Stimulated activated CD4-positive, alpha-beta T cell treated with anti-CD3 and anti-CD28 coated beads, TNF-alpha, amount 100 ng/mL, for 24 hours (primary cell): ENCODE results near the gene BIN1.
A peak's percentile ranks its signal among the peaks of the same experiment; 100 is the strongest.

Experiments
- DNase-seq, 3 experiments: peaks; one replicate each; pipeline ENCODE4 v3.0.0-alpha.2; 2020; ENCODE audit warnings: low read depth in 3 of 3

Gene BIN1

GRCh38 chr2:127075821-127076220, 31.1 kb downstream of the BIN1 start:
- DNase-seq = no peak

DNA sequence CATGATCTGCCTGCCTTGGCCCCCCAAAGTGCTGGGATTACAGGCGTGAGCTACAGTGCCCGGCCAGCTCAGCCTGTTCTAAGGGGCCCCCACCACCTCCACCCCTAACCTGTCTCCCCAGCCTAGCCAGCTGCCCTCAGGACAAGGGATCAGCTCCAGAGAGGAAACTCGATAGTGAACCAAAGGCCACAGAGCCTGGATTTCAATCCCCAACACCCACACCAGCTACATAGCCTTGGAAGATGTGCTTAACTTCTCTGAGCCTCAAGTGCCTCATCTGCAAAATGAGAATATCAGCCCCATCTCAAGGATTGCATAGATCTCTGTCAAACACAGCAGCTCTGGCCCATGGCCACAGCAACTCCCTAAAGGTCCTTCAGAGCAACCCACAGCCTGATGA, 32.0 kb downstream of the BIN1 start:
- DNase-seq = no peak

GRCh38 chr2:127074358-127074757, 32.6 kb downstream of the BIN1 start:
- no peak for DNase-seq

DNA sequence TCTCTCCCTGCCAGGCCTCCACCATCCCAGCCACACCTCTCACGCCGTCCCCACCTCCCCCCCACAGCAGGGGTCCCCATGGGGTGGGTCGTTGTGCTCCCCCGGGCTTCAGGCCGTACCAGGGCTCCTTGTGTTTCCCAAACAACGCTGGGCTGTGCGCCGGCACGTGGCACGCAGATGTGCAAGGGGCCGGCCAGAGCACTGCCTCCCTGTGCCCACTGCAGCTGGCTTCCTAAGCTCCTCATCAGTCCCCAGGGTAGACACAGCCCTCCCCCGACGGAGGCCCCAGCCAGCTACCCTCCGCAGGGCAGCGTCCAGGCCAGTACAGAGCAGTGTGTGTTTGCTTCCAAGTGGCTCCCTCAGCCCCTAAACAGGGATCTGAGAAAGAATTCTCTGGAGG, 34.0 kb downstream of the BIN1 start:
- no peak for DNase-seq

GRCh38 chr2:127072396-127072795, 34.6 kb downstream of the BIN1 start:
- DNase-seq = no peak

GRCh38 chr2:127071901-127072328, 35.0 kb downstream of the BIN1 start:
- no peak for DNase-seq

DNA sequence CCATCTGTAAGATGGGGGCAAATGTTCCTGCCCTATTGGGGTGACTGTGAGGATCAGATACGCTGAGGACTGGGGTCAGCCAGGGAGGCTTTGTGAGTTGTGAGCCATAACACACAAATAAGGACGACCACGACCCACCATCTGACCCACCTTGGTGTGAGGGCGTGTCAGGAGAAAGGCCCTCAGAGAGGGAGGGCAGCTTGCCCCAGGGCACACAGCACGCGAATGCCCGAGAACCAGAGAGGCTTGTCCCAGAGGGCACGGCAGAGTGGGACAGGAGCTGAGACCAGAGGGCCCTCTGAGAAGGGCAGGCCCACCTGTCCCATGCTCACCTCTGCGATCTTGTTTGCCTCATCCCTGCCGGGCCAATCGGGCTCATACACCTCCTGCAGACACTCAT, 36.7 kb downstream of the BIN1 start:
- DNase-seq = no peak

DNA sequence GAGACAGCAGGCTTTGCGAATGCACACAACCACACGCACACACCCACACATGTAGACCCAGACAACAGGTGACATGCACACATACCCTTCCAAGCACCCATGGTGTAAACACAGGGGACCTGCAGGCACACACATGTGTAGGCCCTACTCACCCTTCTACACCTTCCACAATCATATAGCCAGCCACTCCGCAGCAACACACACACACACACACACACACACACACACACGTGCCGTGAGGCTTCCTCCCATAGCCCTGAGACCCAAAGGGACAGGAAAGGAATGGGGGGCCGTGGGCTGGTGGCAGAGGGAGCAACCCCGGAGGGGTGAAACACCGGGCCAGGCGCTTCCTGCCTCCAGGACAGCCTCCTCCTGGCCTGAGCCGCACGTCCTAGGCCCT, 37.4 kb downstream of the BIN1 start:
- DNase-seq = no peak

DNA sequence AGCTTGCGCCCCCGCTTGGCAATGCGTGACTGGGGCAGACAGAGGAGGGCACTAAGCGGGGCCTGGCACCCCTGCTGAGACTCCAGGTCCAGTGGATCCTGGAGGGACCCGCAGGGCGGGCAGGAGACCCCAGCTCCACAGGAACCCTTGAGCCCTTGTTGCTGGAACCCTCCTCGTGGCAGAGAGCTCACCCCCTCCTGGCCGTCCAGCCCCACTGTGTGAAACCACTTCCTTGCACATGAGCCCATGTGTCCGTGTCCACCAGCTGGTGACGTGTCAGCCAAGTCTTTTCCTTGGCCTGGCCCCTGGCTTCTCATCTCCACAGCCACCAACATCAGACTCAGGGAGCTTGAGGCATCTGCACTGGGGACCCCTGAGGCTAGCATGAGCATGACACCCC, 38.0 kb downstream of the BIN1 start:
- no peak for DNase-seq

GRCh38 chr2:127068351-127068741, 38.6 kb downstream of the BIN1 start:
- DNase-seq = no peak

GRCh38 chr2:127067620-127068350, 39.2 kb downstream of the BIN1 start:
- DNase-seq = peak in 2 of 3 experiments; percentile 48 to 72

DNA sequence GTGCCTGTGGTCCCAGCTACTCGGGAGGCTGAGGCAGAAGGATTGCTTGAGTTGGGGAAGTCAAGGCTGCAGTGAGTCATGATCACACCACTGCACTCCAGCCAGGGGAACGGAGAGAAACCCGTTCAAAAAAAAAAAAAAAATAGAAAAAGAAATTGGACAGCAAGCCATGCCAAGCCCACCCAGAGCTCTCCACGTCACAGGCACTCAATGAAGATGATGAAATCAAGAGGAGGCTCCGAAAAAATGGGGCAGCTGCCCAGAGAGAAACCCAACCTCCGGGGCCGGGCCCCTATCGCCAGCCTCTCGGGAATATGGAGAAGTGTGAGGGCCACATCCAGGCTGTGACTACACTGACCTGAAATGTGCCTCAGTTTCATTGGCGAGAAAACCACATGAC, 40.0 kb downstream of the BIN1 start:
- DNase-seq = no peak

DNA sequence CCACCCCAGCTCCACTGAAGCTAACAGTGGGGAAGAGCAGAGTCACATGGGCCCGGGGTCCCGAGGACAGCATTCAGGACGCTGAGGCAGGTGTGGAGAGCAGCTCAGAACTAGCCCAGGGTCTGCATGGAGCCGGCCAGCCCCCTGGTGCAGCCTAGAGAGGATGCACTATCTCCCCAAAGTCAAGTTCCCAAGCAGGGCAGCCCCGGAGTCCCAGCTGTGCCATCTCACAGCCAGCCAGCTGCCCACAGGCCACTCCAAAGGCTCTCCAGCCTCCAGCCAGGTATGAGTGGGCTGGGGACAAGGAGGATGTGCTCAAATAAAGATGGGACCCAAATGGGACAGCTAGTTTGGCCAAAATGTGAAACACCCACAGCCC, 41.0 kb downstream of the BIN1 start:
- no peak for DNase-seq

GRCh38 chr2:127065299-127065939, 41.5 kb downstream of the BIN1 start:
- no peak for DNase-seq

GRCh38 chr2:127064642-127065250, 42.2 kb downstream of the BIN1 start:
- peak; percentile 47 to 82 (median 55) for DNase-seq

DNA sequence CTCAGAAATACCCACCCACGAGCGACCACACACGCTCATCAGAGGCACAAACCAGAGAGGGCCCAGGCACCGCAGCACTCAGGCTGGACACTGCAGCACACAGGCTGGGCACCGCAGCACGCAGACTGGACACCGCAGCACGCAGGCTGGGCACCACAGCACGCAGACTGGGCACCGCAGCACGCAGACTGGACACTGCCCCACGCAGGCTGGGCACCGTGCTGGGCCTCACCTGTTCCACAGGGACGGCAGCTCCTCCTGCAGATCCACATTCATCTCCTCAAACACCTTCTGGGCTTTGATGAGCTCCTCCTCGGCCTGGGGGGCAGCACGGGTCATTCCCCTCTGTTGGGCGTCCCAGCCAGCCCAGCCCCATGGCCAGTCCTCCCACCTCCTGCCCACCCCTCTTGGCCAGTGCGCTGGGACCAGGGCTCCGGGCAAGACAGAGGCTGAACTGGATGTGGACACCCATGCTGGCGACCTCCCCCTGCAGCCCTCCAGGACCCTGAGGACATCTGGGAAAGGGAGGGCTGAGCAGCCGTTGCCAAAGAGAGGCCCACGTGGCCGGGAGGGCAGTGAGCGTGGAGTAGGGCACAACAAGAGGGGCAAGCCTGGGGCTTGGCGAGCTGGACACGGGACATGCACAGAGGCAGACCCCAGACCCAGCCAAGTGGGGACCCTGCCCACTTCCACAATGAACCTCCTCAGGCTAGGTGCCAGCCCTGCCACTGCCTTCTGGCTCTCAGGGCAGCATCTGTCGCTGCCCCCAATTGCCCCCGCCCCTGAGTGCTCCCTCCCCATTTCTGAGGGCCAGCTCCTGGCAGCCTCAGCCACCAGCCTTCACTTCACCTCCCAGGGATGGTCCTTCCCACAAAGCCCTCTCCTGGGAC, 43.0 kb downstream of the BIN1 start:
- no peak for DNase-seq

GRCh38 chr2:127061375-127062273, 45.3 kb downstream of the BIN1 start:
- DNase-seq = no peak

- no peak for DNase-seq
Observed at GRCh38 chr2:127060264-127060945, 46.5 kb downstream of the BIN1 start.

DNA sequence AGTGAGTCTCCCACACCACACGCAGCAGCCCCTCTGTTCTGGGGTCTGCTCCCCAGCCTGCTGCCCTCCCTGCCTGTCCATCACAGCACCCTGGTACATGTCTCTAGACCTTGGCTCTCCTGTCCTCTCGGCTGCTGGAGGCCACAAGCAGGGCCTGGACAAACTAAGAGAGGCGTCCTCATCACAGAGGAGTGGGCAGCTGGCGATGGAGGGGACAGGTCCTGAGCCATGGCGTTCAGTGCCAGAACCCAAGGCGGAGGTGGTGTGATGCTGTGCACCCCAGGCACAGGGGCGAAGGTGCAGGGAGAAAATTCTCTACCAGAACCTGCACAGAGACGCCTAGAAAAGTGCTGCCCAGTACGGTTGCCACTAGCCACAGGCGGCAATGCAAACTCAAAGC, 47.4 kb downstream of the BIN1 start:
- DNase-seq = no peak

GRCh38 chr2:127058954-127059252, 48.1 kb downstream of the BIN1 start:
- DNase-seq = no peak
